ENCODE measurements around the gene PTH2R.

PTH2R gene

DNA sequence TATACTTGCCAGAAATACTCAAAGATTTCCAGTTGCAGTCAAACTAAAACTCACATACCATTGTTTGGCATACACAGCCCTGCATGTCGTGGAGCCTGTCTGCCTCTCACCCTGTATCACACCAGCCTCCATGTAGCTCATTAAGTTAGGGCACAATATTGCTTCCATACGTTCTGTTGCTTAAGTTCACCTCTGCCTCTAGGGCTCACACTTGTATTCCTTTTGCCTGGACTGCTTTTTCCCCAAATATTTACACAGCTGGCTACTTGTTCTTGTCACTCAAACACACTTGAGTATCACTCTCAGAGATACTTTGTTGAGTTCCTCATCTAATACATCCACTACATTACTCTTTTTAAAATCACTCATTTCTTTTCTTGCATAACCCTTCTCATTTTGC is 83.1 kb downstream of the PTH2R start:
- Histone ChIP-seq H4K91ac (ENCODE audit: low read depth, low read length, poor library complexity) (no peak overlapping the region), H2BK120ac (ENCODE audit: low read depth, low read length) (no peak overlapping the region), H2AFZ (ENCODE audit: low read length) (no peak overlapping the region), H4K8ac (ENCODE audit: low read depth, low read length) (no peak overlapping the region), H3K79me1 (ENCODE audit: low read depth, low read length) (no peaks in the 10 kb centered on the region), H3K18ac (ENCODE audit: low read length) (no peak overlapping the region), H3K4me2 (ENCODE audit: insufficient read depth, low read length, poor library complexity, severe bottlenecking) (no peak overlapping the region), H3K36me3 (replicated peaks in 1 of 2; ENCODE audit: control insufficient read depth in 2 of 2, insufficient read depth in 2 of 2, low read length in 2 of 2) (no peaks in the 10 kb centered on the region), H2BK5ac (ENCODE audit: low read length) (no peak overlapping the region), H2AK5ac (ENCODE audit: low read depth, low read length) (no peak overlapping the region), H3K4ac (ENCODE audit: low read length) (no peak overlapping the region), H2BK12ac (ENCODE audit: low read length) (no peak overlapping the region), H3K9me3 (replicated peaks in 1 of 2; ENCODE audit: control insufficient read depth in 2 of 2, insufficient read depth in 1 of 2, low read depth in 1 of 2, low read length in 2 of 2) (no peaks in the 10 kb centered on the region), H3K4me1 (ENCODE audit: control insufficient read depth in 2 of 2, insufficient read depth in 1 of 2, low read depth in 1 of 2, low read length in 2 of 2) (no peaks in the 10 kb centered on the region), H3K27ac (replicated peaks; ENCODE audit: low read length) (no peak overlapping the region), H3K4me3 (ENCODE audit: low read length in 2 of 2) (no peak overlapping the region), H3K14ac (ENCODE audit: low read length) (no peak overlapping the region), H3K9ac (ENCODE audit: low read depth, low read length, poor library complexity) (no peak overlapping the region), H3K27me3 (ENCODE audit: control insufficient read depth in 3 of 3, insufficient read depth in 3 of 3, low read depth in 1 of 3, low read length in 3 of 3) (peaks cover 0 to 4% (median 0%) of the 10 kb centered on the region in 3 experiments), H2BK15ac (ENCODE audit: low read length) (no peak overlapping the region), H3K23ac (ENCODE audit: low read depth, low read length, poor library complexity) (no peak overlapping the region)
- no peak for DNase-seq (ENCODE audit: low spot score)
- no CpG with 5 or more reads among the region's 2 CpGs for WGBS, 2 donors (ENCODE audit: extremely low coverage in 2 of 2, insufficient read length in 2 of 2, insufficient replicate concordance in 1 of 2)

GRCh38 chr2:208490492-208490891 is 83.9 kb downstream of the PTH2R start:
- Histone ChIP-seq H3K4me3 (ENCODE audit: low read length in 2 of 2) (no peak overlapping the region), H4K91ac (ENCODE audit: low read depth, low read length, poor library complexity) (no peak overlapping the region), H3K23ac (ENCODE audit: low read depth, low read length, poor library complexity) (no peak overlapping the region), H3K4me2 (ENCODE audit: insufficient read depth, low read length, poor library complexity, severe bottlenecking) (no peak overlapping the region), H3K9ac (ENCODE audit: low read depth, low read length, poor library complexity) (no peak overlapping the region), H3K27ac (replicated peaks; ENCODE audit: low read length) (no peak overlapping the region), H3K4ac (ENCODE audit: low read length) (no peak overlapping the region), H2AK5ac (ENCODE audit: low read depth, low read length) (no peak overlapping the region), H2BK12ac (ENCODE audit: low read length) (no peak overlapping the region), H3K18ac (ENCODE audit: low read length) (no peak overlapping the region), H3K14ac (ENCODE audit: low read length) (no peak overlapping the region), H2BK5ac (ENCODE audit: low read length) (no peak overlapping the region), H2BK120ac (ENCODE audit: low read depth, low read length) (no peak overlapping the region), H2BK15ac (ENCODE audit: low read length) (no peak overlapping the region), H3K4me1 (ENCODE audit: control insufficient read depth in 2 of 2, insufficient read depth in 1 of 2, low read depth in 1 of 2, low read length in 2 of 2) (no peaks in the 10 kb centered on the region), H2AFZ (ENCODE audit: low read length) (no peak overlapping the region), H3K36me3 (replicated peaks in 1 of 2; ENCODE audit: control insufficient read depth in 2 of 2, insufficient read depth in 2 of 2, low read length in 2 of 2) (no peaks in the 10 kb centered on the region), H3K9me3 (replicated peaks in 1 of 2; ENCODE audit: control insufficient read depth in 2 of 2, insufficient read depth in 1 of 2, low read depth in 1 of 2, low read length in 2 of 2) (no peaks in the 10 kb centered on the region), H4K8ac (ENCODE audit: low read depth, low read length) (no peak overlapping the region), H3K79me1 (ENCODE audit: low read depth, low read length) (no peaks in the 10 kb centered on the region), H3K27me3 (ENCODE audit: control insufficient read depth in 3 of 3, insufficient read depth in 3 of 3, low read depth in 1 of 3, low read length in 3 of 3) (peaks cover 0 to 4% (median 0%) of the 10 kb centered on the region in 3 experiments)
- DNase-seq (ENCODE audit: low spot score), result no peak
- WGBS, 2 donors (ENCODE audit: extremely low coverage in 2 of 2, insufficient read length in 2 of 2, insufficient replicate concordance in 1 of 2), result no CpG with 5 or more reads among the region's 2 CpGs

- Histone ChIP-seq H4K91ac (ENCODE audit: low read depth, low read length, poor library complexity) (no peak overlapping the region), H3K27me3 (ENCODE audit: control insufficient read depth in 3 of 3, insufficient read depth in 3 of 3, low read depth in 1 of 3, low read length in 3 of 3) (peaks cover 0 to 4% (median 0%) of the 10 kb centered on the region in 3 experiments), H2AFZ (ENCODE audit: low read length) (no peak overlapping the region), H2BK120ac (ENCODE audit: low read depth, low read length) (no peak overlapping the region), H3K4ac (ENCODE audit: low read length) (no peak overlapping the region), H3K4me1 (ENCODE audit: control insufficient read depth in 2 of 2, insufficient read depth in 1 of 2, low read depth in 1 of 2, low read length in 2 of 2) (no peaks in the 10 kb centered on the region), H2BK15ac (ENCODE audit: low read length) (no peak overlapping the region), H3K23ac (ENCODE audit: low read depth, low read length, poor library complexity) (no peak overlapping the region), H2BK5ac (ENCODE audit: low read length) (no peak overlapping the region), H3K27ac (replicated peaks; ENCODE audit: low read length) (no peak overlapping the region), H2AK5ac (ENCODE audit: low read depth, low read length) (no peak overlapping the region), H3K14ac (ENCODE audit: low read length) (no peak overlapping the region), H3K36me3 (replicated peaks in 1 of 2; ENCODE audit: control insufficient read depth in 2 of 2, insufficient read depth in 2 of 2, low read length in 2 of 2) (no peaks in the 10 kb centered on the region), H3K9me3 (replicated peaks in 1 of 2; ENCODE audit: control insufficient read depth in 2 of 2, insufficient read depth in 1 of 2, low read depth in 1 of 2, low read length in 2 of 2) (no peaks in the 10 kb centered on the region), H3K18ac (ENCODE audit: low read length) (no peak overlapping the region), H2BK12ac (ENCODE audit: low read length) (no peak overlapping the region), H3K4me2 (ENCODE audit: insufficient read depth, low read length, poor library complexity, severe bottlenecking) (no peak overlapping the region), H3K9ac (ENCODE audit: low read depth, low read length, poor library complexity) (no peak overlapping the region), H3K4me3 (ENCODE audit: low read length in 2 of 2) (no peak overlapping the region), H4K8ac (ENCODE audit: low read depth, low read length) (no peak overlapping the region), H3K79me1 (ENCODE audit: low read depth, low read length) (no peaks in the 10 kb centered on the region)
- WGBS, 2 donors (ENCODE audit: extremely low coverage in 2 of 2, insufficient read length in 2 of 2, insufficient replicate concordance in 1 of 2), result no CpG with 5 or more reads among the region's 2 CpGs
- no peak for DNase-seq (ENCODE audit: low spot score)
These were observed 85.0 kb downstream of the PTH2R start for GRCh38 chr2:208491641-208492040.

- no peak overlapping the region for H2AK5ac ChIP-seq (ENCODE audit: low read depth, low read length)
- no peaks in the 10 kb centered on the region for H3K9me3 ChIP-seq (replicated peaks in 1 of 2; ENCODE audit: control insufficient read depth in 2 of 2, insufficient read depth in 1 of 2, low read depth in 1 of 2, low read length in 2 of 2)
- no peak overlapping the region for H2BK5ac ChIP-seq (ENCODE audit: low read length)
- H3K4me3 ChIP-seq (ENCODE audit: low read length in 2 of 2), result no peak overlapping the region
- no peak overlapping the region for H3K27ac ChIP-seq (replicated peaks; ENCODE audit: low read length)
- no peaks in the 10 kb centered on the region for H3K36me3 ChIP-seq (replicated peaks in 1 of 2; ENCODE audit: control insufficient read depth in 2 of 2, insufficient read depth in 2 of 2, low read length in 2 of 2)
- no peak overlapping the region for H4K91ac ChIP-seq (ENCODE audit: low read depth, low read length, poor library complexity)
- H3K4ac ChIP-seq (ENCODE audit: low read length), result no peak overlapping the region
- no peak overlapping the region for H2BK15ac ChIP-seq (ENCODE audit: low read length)
- no peak overlapping the region for H3K9ac ChIP-seq (ENCODE audit: low read depth, low read length, poor library complexity)
- H4K8ac ChIP-seq (ENCODE audit: low read depth, low read length), result no peak overlapping the region
- H3K23ac ChIP-seq (ENCODE audit: low read depth, low read length, poor library complexity), result no peak overlapping the region
- no peaks in the 10 kb centered on the region for H3K79me1 ChIP-seq (ENCODE audit: low read depth, low read length)
- no peak overlapping the region for H3K4me2 ChIP-seq (ENCODE audit: insufficient read depth, low read length, poor library complexity, severe bottlenecking)
- H2AFZ ChIP-seq (ENCODE audit: low read length), result no peak overlapping the region
- no peak for DNase-seq (ENCODE audit: low spot score)
- no peak overlapping the region for H3K18ac ChIP-seq (ENCODE audit: low read length)
- H3K14ac ChIP-seq (ENCODE audit: low read length), result no peak overlapping the region
- H3K27me3 ChIP-seq (ENCODE audit: control insufficient read depth in 3 of 3, insufficient read depth in 3 of 3, low read depth in 1 of 3, low read length in 3 of 3), result peaks cover 0 to 4% (median 0%) of the 10 kb centered on the region in 3 experiments
- no CpG with 5 or more reads among the region's 3 CpGs for WGBS, 2 donors (ENCODE audit: extremely low coverage in 2 of 2, insufficient read length in 2 of 2, insufficient replicate concordance in 1 of 2)
- H2BK12ac ChIP-seq (ENCODE audit: low read length), result no peak overlapping the region
- H3K4me1 ChIP-seq (ENCODE audit: control insufficient read depth in 2 of 2, insufficient read depth in 1 of 2, low read depth in 1 of 2, low read length in 2 of 2), result no peaks in the 10 kb centered on the region
- H2BK120ac ChIP-seq (ENCODE audit: low read depth, low read length), result no peak overlapping the region
These were observed 85.5 kb downstream of the PTH2R start for GRCh38 chr2:208492069-208492468.
